Stomach smooth muscle (tissue), 2 donors: ENCODE data around the gene NR2F1.

Source experiments
- H3K27ac ChIP-seq: one replicate; pipeline ENCODE4 v1.7.0; 2013; ENCODE audit warnings: mild to moderate bottlenecking, low read length, inconsistent platforms
- H3K27me3 ChIP-seq, 2 donors: one replicate each; pipeline ENCODE4 v1.7.0; 2013; ENCODE audit warnings: low read length in 2 of 2; ENCODE audit not compliant: insufficient read depth in 2 of 2, control insufficient read depth in 1 of 2
- H3K36me3 ChIP-seq, 2 donors: one replicate each; pipeline ENCODE4 v1.7.0; 2013; ENCODE audit warnings: low read length in 2 of 2; ENCODE audit not compliant: control insufficient read depth in 2 of 2, insufficient read depth in 2 of 2
- H3K4me1 ChIP-seq: one replicate; pipeline ENCODE4 v1.7.0; 2013; ENCODE audit warnings: low read length; ENCODE audit not compliant: control insufficient read depth, insufficient read depth
- H3K4me3 ChIP-seq, 2 donors: one replicate each; pipeline ENCODE4 v1.7.0; 2013; ENCODE audit warnings: low read length in 2 of 2
- H3K9ac ChIP-seq, 2 donors: one replicate each; pipeline ENCODE4 v1.7.0; 2013; ENCODE audit warnings: low read length in 2 of 2, mild to moderate bottlenecking in 1 of 2
- H3K9me3 ChIP-seq, 2 donors: one replicate each; pipeline ENCODE4 v1.7.0; 2013; ENCODE audit warnings: low read length in 2 of 2; ENCODE audit not compliant: control insufficient read depth in 2 of 2
- donor health status: healthy.
- donor health status: Pancreatic carcinoma.

NR2F1 gene

DNA sequence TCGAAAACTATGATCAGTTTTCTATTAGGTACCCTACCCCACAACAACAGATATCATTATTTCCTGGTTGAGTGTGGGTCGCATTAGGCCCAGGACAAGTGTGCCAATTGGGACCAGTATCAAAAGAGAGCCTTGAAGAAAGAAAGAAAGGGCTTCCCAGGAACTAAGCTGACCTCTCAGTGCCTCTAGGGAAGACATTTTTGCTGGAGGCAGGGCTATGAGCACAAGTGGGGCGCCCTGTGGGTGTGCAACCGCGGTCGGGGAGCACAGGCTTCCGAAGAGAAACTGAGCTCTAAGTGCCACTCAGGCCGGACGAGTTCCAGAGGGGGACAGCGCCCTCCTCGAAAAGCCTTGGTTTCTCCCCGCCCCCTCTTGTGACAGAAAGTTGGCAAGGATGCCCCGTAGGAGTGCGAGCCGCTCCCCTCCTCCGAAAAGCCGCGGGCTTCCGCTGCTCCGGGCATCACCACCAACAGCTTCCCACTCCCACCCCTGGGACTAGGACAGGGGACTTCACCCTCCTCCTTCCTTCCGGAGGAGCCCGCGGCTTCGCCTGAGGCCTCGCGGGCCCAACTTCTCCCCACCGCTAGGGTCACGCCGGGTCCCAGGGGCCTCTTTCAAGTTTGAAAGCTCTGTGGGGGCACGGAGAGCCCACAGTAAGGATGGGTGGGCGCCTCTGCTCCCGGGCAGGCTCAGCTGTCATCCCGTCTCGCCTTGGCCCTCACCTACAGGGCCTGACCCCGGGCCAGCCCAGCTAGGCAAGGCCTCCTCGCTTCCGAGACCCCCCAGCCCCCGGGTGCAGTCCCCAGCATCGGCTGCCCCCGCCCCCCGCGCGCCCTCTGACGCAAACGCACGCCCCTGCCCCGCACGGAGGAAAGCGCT lies 4.0 kb upstream of the NR2F1 start:
- Histone ChIP-seq H3K27ac (peak overlapping the region; percentile 94), H3K27me3 (peaks cover 0 to 4% of the 10 kb centered on the region in 2 donors), H3K4me1 (peaks cover 25% of the 10 kb centered on the region), H3K4me3 (peak overlapping the region; percentile 92 to 99), H3K9ac (peak overlapping the region; percentile 78 to 80), H3K9me3 (no peaks in the 10 kb centered on the region), H3K36me3 (no peaks in the 10 kb centered on the region)

DNA sequence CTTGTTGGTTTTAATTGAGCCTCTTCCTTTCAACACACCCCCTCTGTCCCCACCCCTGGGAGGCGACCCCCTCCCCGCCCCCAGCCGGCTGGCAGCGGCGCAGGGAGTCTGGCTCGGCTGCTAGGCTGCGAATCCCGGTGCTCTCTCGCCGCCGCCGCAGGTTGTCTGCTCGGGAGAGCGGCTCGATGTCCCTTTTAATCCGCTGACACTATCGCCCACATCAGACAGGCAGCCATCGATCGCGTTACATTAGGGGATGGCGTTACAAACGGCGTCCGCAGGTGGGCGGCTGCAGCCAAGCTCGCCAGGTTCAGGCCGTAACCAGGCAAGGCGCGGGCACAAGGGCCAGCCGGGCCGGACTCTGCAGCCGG lies 3.3 kb upstream of the NR2F1 start:
- Histone ChIP-seq H3K9ac (peak overlapping the region; percentile 78 to 92), H3K4me1 (peaks cover 24% of the 10 kb centered on the region), H3K36me3 (no peaks in the 10 kb centered on the region), H3K9me3 (no peaks in the 10 kb centered on the region), H3K27me3 (peaks cover 0 to 4% of the 10 kb centered on the region in 2 donors), H3K4me3 (peak overlapping the region; percentile 92 to 99), H3K27ac (peak overlapping the region; percentile 94)

DNA sequence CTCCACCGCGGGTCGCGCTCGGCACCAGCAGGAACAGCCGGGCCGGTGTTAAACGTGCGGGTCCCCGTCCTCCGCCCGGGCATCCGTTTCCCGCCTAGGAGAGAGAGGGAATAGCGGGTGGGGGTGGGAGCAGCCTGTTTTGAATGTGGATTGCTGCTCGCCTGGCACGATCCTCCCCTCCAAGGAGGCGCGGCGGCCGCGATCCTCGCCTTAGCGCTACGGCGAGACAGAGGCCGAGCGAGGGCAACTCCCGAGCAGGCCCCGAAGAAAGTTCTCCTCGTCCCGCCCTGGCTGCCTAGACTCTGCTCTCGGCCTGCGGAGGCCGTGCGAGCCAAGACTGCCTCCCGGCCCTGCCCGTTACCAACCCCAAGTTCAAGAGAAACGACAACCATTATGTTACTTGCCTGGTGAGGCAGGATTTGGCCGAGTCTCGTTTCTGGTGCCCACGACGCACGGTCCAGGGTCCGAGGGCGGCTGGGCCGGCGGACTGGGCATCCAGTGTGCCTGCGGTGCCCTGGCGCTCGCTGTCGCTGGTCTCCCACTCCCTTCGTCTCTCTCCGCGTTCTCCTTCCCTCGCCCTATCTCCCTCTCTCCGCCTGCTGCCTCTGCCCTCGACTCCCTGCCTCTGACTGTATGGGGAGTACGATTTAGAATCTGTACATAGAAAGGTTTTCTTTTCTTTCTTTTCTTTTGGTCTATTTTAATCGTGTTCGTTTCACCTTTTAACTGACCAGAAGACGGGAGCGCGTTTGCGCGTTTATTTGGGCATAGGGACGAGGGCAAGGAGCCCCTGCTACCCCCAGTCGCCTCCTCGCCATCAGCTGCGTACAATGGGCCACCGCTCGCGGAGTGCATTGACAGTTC lies 2.7 kb upstream of the NR2F1 start:
- peaks cover 0 to 4% of the 10 kb centered on the region in 2 donors for H3K27me3 ChIP-seq
- peak overlapping the region; percentile 92 to 99 for H3K4me3 ChIP-seq

DNA sequence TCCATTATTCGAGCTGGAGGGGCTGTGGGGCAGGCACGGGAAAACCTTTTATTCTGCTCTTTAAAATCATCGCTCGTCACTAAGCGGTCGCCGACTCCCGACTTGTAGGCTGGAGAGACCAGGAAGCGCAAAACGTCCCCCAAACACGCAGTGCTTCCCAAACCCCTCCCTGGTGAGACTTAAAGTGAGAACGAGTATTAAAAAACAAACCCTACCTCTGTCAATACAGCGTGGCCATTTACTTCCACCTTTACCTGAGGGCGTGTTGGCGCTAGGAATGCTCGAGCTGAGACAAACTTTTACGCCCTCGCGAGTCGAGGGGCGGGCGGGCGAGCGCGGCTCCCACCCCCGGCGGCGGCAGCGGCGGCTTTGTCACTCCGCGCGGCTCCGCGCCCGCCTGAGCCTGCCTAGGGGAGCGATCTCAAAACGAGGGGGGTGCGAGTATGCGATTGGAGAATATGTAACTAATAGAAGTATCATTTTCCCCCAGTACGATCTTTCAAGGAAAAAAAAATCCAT lies 2.0 kb upstream of the NR2F1 start, which contains the start of gene NR2F1-AS1:
NR2F1-AS1 (minus strand) TSS at position 293 of the 519 bp plus-strand sequence.
- Histone ChIP-seq H3K27ac (peak within 1 kb of the TSS; percentile 94), H3K27me3 (peaks cover 0 to 4% of the 10 kb centered on the region in 2 donors), H3K4me1 (peaks cover 24% of the 10 kb centered on the region)

More for the DNA sequence above, 2.7 kb upstream of the NR2F1 start:
- Histone ChIP-seq H3K27ac (peak overlapping the region; percentile 94), H3K9me3 (no peaks in the 10 kb centered on the region), H3K36me3 (no peaks in the 10 kb centered on the region), H3K4me1 (peaks cover 24% of the 10 kb centered on the region), H3K9ac (peak overlapping the region; percentile 78 to 92)

DNA sequence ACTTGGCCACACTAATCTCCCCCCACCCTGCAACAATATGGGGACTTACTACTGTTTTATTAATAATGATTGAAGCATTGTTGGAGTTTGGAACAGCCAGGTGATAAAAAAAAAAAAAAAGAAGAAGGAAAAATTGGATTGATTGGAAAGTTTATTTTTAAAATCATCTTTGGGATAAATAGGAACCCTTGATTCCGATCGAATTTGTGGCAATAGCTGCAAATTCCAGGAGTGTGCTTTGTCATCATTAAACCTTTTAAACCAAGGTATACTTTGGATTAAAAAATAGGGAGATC lies 907 bp upstream of the NR2F1 start:
- Histone ChIP-seq H3K9ac (peak overlapping the region; percentile 64 to 70), H3K9me3 (no peaks in the 10 kb centered on the region), H3K4me1 (peaks cover 24% of the 10 kb centered on the region), H3K36me3 (no peaks in the 10 kb centered on the region), H3K4me3 (peak overlapping the region; percentile 94 to 99), H3K27me3 (peaks cover 0 to 4% of the 10 kb centered on the region in 2 donors), H3K27ac (peak overlapping the region; percentile 94)

More for the DNA sequence above, 2.0 kb upstream of the NR2F1 start, which contains the start of gene NR2F1-AS1:
- Histone ChIP-seq H3K36me3 (no peaks in the 10 kb centered on the region), H3K9me3 (no peaks in the 10 kb centered on the region), H3K9ac (peak within 1 kb of the TSS; percentile 78 to 92), H3K4me3 (peak within 1 kb of the TSS; percentile 94 to 99)

DNA sequence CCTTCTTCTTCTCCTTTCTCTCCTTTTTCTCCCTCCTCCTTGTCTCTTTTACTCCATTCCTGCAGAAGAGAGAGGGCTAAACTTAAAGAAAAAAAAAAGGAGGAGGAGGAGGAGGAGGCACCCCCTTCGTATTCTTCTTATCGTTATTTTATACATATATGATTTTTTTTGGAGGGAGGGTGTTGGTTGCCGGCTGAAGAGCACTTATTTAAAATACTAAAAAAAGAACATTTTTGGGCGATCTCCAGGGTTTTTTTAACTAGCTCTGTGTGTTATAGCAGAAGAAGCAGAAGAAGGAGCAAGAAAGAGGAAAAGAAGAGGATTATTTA lies 381 bp downstream of the NR2F1 start:
- Histone ChIP-seq H3K27me3 (peaks cover 0 to 8% of the 10 kb centered on the region in 2 donors), H3K27ac (peak overlapping the region; percentile 94), H3K9ac (peak overlapping the region; percentile 23 to 70), H3K4me3 (peak overlapping the region; percentile 94 to 99), H3K36me3 (peaks cover 0 to 2% of the 10 kb centered on the region in 2 donors), H3K9me3 (no peaks in the 10 kb centered on the region), H3K4me1 (peaks cover 24% of the 10 kb centered on the region)

DNA sequence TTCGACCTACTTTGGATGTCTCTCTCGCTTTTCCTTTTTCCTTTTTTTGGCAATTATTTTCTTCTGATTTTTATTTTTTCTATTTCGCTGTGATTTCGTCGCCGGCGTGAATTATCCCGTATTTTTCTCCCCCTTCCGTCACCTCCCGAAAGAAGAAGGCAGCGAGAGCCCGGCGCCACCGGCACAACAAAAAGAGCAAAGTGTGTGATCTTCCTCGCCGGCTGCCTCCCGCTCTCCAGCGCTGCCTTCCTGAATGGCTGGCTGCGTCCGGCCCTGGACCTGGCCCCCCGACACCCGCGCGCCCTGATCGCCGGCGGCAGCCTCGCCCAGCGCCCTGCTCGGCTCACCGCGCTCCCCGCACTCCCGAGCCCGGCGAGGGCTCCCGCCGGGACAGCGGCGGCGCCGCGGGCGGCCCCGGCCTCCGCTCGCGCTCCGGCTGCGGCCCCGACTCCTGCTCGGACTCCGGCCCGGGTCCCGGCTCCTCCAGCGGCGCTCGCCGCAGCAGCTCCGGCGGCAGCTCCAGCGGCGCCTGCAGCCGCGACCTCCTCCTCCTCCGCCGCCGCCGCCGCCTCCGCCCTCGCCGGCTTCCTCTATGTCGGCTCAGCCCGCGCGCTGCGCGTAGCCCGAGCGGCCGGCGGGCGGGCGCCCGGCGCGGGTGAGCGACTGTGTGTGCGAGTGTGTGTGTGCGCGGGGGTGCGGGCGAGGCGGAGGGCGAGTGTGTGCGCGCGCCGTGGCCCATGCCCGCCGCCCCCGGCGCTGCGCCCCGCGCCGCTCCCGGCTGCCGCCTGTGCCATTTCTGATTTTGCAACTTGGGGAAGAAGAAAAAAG lies 960 bp downstream of the NR2F1 start:
- peaks cover 23% of the 10 kb centered on the region for H3K4me1 ChIP-seq
- H3K27ac ChIP-seq = peak overlapping the region; percentile 94
- peaks cover 0 to 8% of the 10 kb centered on the region in 2 donors for H3K27me3 ChIP-seq
- H3K4me3 ChIP-seq = peak overlapping the region; percentile 94 to 99
- peak overlapping the region; percentile 23 to 70 for H3K9ac ChIP-seq
- peaks cover 0 to 2% of the 10 kb centered on the region in 2 donors for H3K36me3 ChIP-seq
- H3K9me3 ChIP-seq = no peaks in the 10 kb centered on the region

DNA sequence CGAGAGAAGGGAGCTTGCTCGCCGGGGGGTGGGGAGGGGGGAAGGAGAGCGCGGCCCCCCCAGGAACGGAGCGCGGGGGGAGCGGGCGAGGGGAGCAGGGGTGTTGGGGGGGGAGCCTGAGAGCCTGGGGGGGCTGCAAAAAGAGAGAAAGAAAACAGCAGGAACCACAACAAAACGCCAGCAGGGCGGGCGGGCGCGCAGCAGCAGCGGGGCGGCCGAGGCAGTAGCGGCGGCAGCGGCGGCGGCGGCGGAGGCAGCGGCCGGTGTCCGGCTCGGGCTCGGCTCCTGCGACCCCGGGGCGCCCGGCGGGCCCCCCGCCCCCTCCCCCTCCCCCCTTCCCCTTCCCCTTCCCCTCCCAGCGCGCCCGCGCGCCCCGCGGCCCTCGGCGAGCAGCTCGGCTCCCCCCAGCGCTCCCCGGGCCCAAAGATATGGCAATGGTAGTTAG lies 1.6 kb downstream of the NR2F1 start:
- Histone ChIP-seq H3K36me3 (peaks cover 0 to 2% of the 10 kb centered on the region in 2 donors), H3K4me1 (peaks cover 24% of the 10 kb centered on the region), H3K4me3 (peak overlapping the region in 1 of 2 donors; percentile 99), H3K27ac (no peak overlapping the region), H3K27me3 (peaks cover 0 to 8% of the 10 kb centered on the region in 2 donors), H3K9ac (no peak overlapping the region), H3K9me3 (no peaks in the 10 kb centered on the region)

DNA sequence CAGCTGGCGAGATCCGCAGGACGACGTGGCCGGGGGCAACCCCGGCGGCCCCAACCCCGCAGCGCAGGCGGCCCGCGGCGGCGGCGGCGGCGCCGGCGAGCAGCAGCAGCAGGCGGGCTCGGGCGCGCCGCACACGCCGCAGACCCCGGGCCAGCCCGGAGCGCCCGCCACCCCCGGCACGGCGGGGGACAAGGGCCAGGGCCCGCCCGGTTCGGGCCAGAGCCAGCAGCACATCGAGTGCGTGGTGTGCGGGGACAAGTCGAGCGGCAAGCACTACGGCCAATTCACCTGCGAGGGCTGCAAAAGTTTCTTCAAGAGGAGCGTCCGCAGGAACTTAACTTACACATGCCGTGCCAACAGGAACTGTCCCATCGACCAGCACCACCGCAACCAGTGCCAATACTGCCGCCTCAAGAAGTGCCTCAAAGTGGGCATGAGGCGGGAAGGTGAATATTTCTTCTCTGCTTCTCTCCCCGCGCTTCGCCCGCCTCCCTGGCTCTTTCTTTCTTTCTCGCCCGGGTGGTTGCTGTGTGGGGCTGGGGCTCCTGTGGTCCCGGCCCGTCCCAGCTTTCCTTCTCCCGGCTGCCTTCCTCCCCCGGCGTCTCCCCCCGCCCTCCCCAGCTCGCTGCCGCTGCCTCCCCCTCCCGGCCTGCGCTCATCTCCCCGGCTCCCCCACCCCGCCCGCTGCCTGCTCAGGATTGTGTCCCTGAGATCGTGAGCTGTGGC lies 2.2 kb downstream of the NR2F1 start:
- H3K27ac ChIP-seq = peak overlapping the region; percentile 70
- peak overlapping the region; percentile 88 to 99 for H3K4me3 ChIP-seq
- H3K9ac ChIP-seq = peak overlapping the region; percentile 53 to 81
- no peaks in the 10 kb centered on the region for H3K9me3 ChIP-seq
- H3K36me3 ChIP-seq = peaks cover 0 to 2% of the 10 kb centered on the region in 2 donors
- H3K27me3 ChIP-seq = peaks cover 0 to 5% of the 10 kb centered on the region in 2 donors
- H3K4me1 ChIP-seq = peaks cover 23% of the 10 kb centered on the region
